ENCODE measurements around the gene PALS2. TPM values are rescaled to one million over a fixed set of nuclear protein-coding genes. Genes with fewer than 3 reads are reported as not detected.
A peak's percentile ranks its signal among the peaks of the same experiment; 100 is the strongest.

Gene PALS2
- total RNA-seq, 1 donor from 2014 or later, result 34.8 TPM

DNA sequence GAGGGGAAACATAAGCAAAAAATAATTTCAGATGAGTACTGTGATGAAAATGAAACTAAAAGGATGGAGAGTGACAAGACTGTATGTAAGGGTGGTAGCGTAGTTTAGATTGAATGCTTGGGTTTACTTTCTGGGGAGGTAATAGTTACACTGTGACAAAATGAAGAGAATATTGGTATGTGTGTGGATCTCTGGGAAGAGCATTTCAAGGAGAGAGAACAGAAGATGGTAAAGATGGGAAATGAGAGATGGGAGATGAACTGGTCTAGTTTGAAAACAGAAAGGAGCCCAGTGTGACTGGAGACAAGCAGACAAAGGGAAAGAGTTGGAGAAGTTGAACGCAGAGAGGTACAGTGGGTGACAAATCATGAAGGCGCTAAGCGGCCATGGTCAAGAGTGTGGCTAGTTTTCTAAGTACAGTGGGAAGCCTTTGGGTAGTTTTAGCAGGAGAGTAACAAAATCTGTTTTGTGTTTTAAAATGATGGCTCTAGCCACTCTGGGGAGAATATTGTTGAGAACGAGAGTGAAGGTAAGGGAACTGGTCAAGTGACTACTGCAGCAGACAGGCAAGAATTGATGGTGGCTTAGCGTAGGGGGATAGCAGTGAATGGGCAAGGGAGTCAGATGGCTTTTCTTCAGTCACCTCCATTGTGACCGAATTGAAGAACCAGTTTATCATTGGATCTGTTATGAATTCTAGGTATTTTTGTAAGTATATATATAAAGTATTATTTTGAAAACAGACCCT, 22.6 kb downstream of the PALS2 start:
- Mint-ChIP-seq H3K4me1 (peaks cover 4% of the 10 kb centered on the region), H3K36me3 (ENCODE audit: low read depth) (no peaks in the 10 kb centered on the region), H3K9me3 (no peaks in the 10 kb centered on the region), H3K27ac (no peak overlapping the region), H3K4me3 (no peak overlapping the region), H3K27me3 (no peaks in the 10 kb centered on the region)
- TF ChIP-seq, protein P1, sequence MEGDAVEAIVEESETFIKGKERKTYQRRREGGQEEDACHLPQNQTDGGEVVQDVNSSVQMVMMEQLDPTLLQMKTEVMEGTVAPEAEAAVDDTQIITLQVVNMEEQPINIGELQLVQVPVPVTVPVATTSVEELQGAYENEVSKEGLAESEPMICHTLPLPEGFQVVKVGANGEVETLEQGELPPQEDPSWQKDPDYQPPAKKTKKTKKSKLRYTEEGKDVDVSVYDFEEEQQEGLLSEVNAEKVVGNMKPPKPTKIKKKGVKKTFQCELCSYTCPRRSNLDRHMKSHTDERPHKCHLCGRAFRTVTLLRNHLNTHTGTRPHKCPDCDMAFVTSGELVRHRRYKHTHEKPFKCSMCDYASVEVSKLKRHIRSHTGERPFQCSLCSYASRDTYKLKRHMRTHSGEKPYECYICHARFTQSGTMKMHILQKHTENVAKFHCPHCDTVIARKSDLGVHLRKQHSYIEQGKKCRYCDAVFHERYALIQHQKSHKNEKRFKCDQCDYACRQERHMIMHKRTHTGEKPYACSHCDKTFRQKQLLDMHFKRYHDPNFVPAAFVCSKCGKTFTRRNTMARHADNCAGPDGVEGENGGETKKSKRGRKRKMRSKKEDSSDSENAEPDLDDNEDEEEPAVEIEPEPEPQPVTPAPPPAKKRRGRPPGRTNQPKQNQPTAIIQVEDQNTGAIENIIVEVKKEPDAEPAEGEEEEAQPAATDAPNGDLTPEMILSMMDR (IDR thresholded peaks at IDR 0.05), result no peak
- intact Hi-C loops (cut with micrococcal nuclease), result loop anchor here (2.0 kb wide), 1 partner anchor 15 kb away; no protein-coding TSS in a partner anchor
- ChIA-PET POLR2A (no interaction called here), CTCF (no interaction called here)
- DNase-seq (no peak), ATAC-seq (ENCODE audit: low read depth) (peak; percentile 73)

DNA sequence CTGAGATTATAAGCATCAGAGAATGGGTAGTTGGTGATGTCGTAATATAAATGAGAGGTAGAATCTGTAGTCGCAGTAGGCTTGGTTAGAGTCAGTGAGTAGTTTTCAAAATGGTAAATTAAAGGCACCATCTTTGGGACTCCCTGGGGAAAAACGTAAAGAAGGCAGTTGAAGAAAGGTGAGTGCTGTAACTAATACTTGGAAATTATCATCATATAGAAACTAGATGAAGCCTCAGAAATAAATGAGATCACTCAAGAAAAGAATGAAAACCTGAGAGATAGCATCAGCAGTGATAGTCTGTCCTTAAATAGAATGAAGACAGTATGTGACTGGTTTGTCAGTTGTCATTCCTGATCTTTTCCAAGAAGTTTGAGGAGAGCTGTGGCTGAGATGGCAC, 23.8 kb downstream of the PALS2 start:
- ATAC-seq (ENCODE audit: low read depth), result no peak
- Mint-ChIP-seq H3K4me1 (peaks cover 6% of the 10 kb centered on the region), H3K9me3 (no peaks in the 10 kb centered on the region), H3K4me3 (no peak overlapping the region), H3K27ac (no peak overlapping the region), H3K27me3 (no peaks in the 10 kb centered on the region), H3K36me3 (ENCODE audit: low read depth) (peaks cover 3% of the 10 kb centered on the region)
- TF ChIP-seq, protein P1 (IDR thresholded peaks at IDR 0.05), result no peak
- CTCF ChIA-PET, result no interaction called here
- DNase-seq, result no peak
- POLR2A ChIA-PET, result no interaction called here
- intact Hi-C loops (cut with micrococcal nuclease), result loop anchor here (2.0 kb wide), 1 partner anchor 14 kb away; no protein-coding TSS in a partner anchor

GRCh38 chr7:24601600-24601999, 28.3 kb downstream of the PALS2 start:
- Mint-ChIP-seq H3K9me3 (peaks cover 3% of the 10 kb centered on the region), H3K36me3 (ENCODE audit: low read depth) (peaks cover 15% of the 10 kb centered on the region), H3K27me3 (no peaks in the 10 kb centered on the region), H3K27ac (no peak overlapping the region), H3K4me3 (no peak overlapping the region), H3K4me1 (peaks cover 19% of the 10 kb centered on the region)
- DNase-seq (no peak), ATAC-seq (ENCODE audit: low read depth) (no peak)
- ChIA-PET POLR2A (no interaction called here), CTCF (no interaction called here)
- TF ChIP-seq, protein P1 (IDR thresholded peaks at IDR 0.05), result no peak
- intact Hi-C loops (cut with micrococcal nuclease), result no loop called here

DNA sequence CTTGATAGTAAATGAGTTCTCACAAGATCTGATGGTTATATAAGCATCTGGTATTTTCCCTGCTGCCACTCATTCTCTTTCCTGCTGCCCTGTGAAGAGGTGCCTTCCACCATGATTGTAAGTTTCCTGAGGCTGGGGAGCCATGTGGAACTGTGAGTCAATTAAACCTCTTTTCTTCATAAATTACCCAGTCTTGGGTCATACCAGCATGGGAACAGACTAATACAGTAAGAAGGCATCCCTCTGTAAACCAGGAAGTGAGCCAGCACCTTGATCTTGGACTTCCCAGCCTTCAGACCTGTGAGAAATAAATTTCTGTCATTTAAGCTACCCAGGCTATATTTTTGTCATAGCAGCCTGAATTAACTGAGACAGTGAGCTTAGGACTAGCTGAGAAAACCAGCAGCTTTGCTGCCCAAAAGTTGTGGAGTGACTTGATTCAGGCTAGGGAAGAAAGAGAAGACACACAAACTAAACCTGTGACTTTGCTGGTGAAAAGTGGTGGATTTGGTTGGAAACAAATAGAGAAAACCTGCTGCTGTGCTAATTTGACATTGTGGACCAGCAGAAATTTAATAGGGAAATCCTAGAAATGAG, 29.7 kb downstream of the PALS2 start:
- TF ChIP-seq, protein P1 (IDR thresholded peaks at IDR 0.05), result no peak
- Mint-ChIP-seq H3K27ac (no peak overlapping the region), H3K9me3 (peaks cover 3% of the 10 kb centered on the region), H3K4me3 (no peak overlapping the region), H3K27me3 (no peaks in the 10 kb centered on the region), H3K4me1 (peaks cover 22% of the 10 kb centered on the region), H3K36me3 (ENCODE audit: low read depth) (peaks cover 15% of the 10 kb centered on the region)
- intact Hi-C loops (cut with micrococcal nuclease), result no loop called here
- POLR2A ChIA-PET, result no interaction called here
- ATAC-seq (ENCODE audit: low read depth), result no peak
- no peak for DNase-seq
- CTCF ChIA-PET, result no interaction called here

DNA sequence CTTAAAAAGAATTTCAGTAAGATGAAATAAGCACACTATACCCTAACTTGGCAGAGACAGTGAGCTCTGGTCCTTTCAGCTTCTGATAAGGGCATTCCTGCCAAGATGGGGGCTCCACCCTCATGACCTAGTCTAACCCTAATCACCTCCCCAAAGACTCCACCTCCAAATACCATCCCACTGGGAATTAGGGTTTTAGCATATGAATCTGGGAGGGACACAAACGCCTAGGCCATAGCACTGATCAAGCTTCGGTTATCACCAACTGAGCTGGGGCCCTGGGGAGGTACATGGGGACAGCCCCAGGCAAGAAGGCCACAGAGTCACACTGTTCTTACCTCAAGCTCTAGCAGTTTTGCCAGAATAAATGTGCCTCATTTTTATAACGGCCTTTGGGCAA, 31.4 kb downstream of the PALS2 start:
- H3K9me3 Mint-ChIP-seq, result peaks cover 3% of the 10 kb centered on the region
- DNase-seq (no peak), ATAC-seq (ENCODE audit: low read depth) (peak; percentile 76)
- H3K36me3 Mint-ChIP-seq (ENCODE audit: low read depth), result peaks cover 15% of the 10 kb centered on the region
- ChIA-PET POLR2A (no interaction called here), CTCF (no interaction called here)
- intact Hi-C loops (cut with micrococcal nuclease), result no loop called here
- peaks cover 31% of the 10 kb centered on the region for H3K4me1 Mint-ChIP-seq
- no peak overlapping the region for H3K4me3 Mint-ChIP-seq
- no peak overlapping the region for H3K27ac Mint-ChIP-seq
- TF ChIP-seq, protein P1 (IDR thresholded peaks at IDR 0.05), result no peak
- H3K27me3 Mint-ChIP-seq, result no peaks in the 10 kb centered on the region
